Muscle of leg (tissue), 11 donors: ENCODE data around the gene TEAD1. TPM values are rescaled to one million over a fixed set of nuclear protein-coding genes. Genes with fewer than 3 reads are reported as not detected.

Source experiments
- DNase-seq: peaks from one replicate; pipeline ENCODE4 v3.0.0; 2013
- H3K27ac ChIP-seq: one replicate; pipeline ENCODE4 v1.5.1; 2013; ENCODE audit warnings: mild to moderate bottlenecking, low read length, control low read depth
- H3K27me3 ChIP-seq: one replicate; pipeline ENCODE4 v1.6.1; 2013; ENCODE audit warnings: low read length; ENCODE audit not compliant: control insufficient read depth, insufficient read depth
- H3K36me3 ChIP-seq: one replicate; pipeline ENCODE4 v1.6.1; 2013; ENCODE audit warnings: low read length; ENCODE audit not compliant: control insufficient read depth, insufficient read depth
- H3K4me1 ChIP-seq: one replicate; pipeline ENCODE4 v1.6.1; 2013; ENCODE audit warnings: low read length; ENCODE audit not compliant: control insufficient read depth, insufficient read depth
- H3K4me3 ChIP-seq: one replicate; pipeline ENCODE4 v1.5.1; 2013; ENCODE audit warnings: low read length, control low read depth
- H3K9me3 ChIP-seq: replicated peaks from 2 replicates; pipeline ENCODE4 v1.6.1; 2013; ENCODE audit warnings: low read depth, low read length; ENCODE audit not compliant: control insufficient read depth
- WGBS: methylation state at CpG from one replicate; pipeline ENCODE4 v1.1.5; 2013; ENCODE audit warnings: missing lambda C conversion rate; ENCODE audit not compliant: insufficient coverage; 5-methylcytosine and 5-hydroxymethylcytosine counted together
- polyA plus RNA-seq, 8 donors: library from polyadenylated mRNA; unstranded; fragments of 120-200 nt; gene quantifications; one replicate each; pipeline versions ENCODE4 v1.2.1 to v1.2.3, GENCODE V29; 2013; ENCODE audit warnings: inconsistent platforms in 1 of 8, low replicate concordance in 1 of 8; ENCODE audit not compliant: insufficient read length in 8 of 8, insufficient read depth in 1 of 8
- total RNA-seq: library from RNA; stranded (reverse); fragments of 120-200 nt; gene quantifications from one replicate; pipeline ENCODE4 v1.2.4, GENCODE V29; 2013

TEAD1 gene
- total and polyA plus RNA-seq, 9 donors = 53.9 to 104 (median 81.5) TPM

GRCh38 chr11:12790861-12791616 is 116.8 kb downstream of the TEAD1 start:
- 44% methylated on average over 1 of the region's 5 CpGs for WGBS
- no peaks in the 10 kb centered on the region for H3K27me3 ChIP-seq
- DNase-seq = no peak
- H3K36me3 ChIP-seq = peaks cover 12% of the 10 kb centered on the region
- H3K27ac ChIP-seq = no peak overlapping the region
- H3K4me3 ChIP-seq = no peak overlapping the region
- no peaks in the 10 kb centered on the region for H3K9me3 ChIP-seq
- H3K4me1 ChIP-seq = peaks cover 17% of the 10 kb centered on the region

GRCh38 chr11:12792018-12792417 is 117.8 kb downstream of the TEAD1 start:
- Histone ChIP-seq H3K9me3 (no peaks in the 10 kb centered on the region), H3K27me3 (no peaks in the 10 kb centered on the region), H3K4me1 (peaks cover 12% of the 10 kb centered on the region), H3K27ac (no peak overlapping the region), H3K36me3 (peaks cover 10% of the 10 kb centered on the region), H3K4me3 (no peak overlapping the region)
- no peak for DNase-seq

- H3K4me1 ChIP-seq = peaks cover 12% of the 10 kb centered on the region
- H3K27ac ChIP-seq = no peak overlapping the region
- no peaks in the 10 kb centered on the region for H3K27me3 ChIP-seq
- H3K36me3 ChIP-seq = peaks cover 10% of the 10 kb centered on the region
- H3K4me3 ChIP-seq = no peak overlapping the region
- no peak for DNase-seq
- no CpG with 5 or more reads among the region's 2 CpGs for WGBS
- no peaks in the 10 kb centered on the region for H3K9me3 ChIP-seq
These were observed 118.4 kb downstream of the TEAD1 start for GRCh38 chr11:12792590-12792989.

- DNase-seq = no peak
- Histone ChIP-seq H3K4me1 (peaks cover 12% of the 10 kb centered on the region), H3K4me3 (no peak overlapping the region), H3K27me3 (no peaks in the 10 kb centered on the region), H3K9me3 (no peaks in the 10 kb centered on the region), H3K36me3 (peaks cover 10% of the 10 kb centered on the region), H3K27ac (no peak overlapping the region)
- no CpG with 5 or more reads among the region's 2 CpGs for WGBS
These were observed 118.8 kb downstream of the TEAD1 start for GRCh38 chr11:12793065-12793464.

- peaks cover 10% of the 10 kb centered on the region for H3K36me3 ChIP-seq
- H3K27me3 ChIP-seq = no peaks in the 10 kb centered on the region
- no peak overlapping the region for H3K4me3 ChIP-seq
- WGBS = 40% methylated on average over 1 of the region's 2 CpGs
- no peaks in the 10 kb centered on the region for H3K9me3 ChIP-seq
- no peak for DNase-seq
- H3K4me1 ChIP-seq = peaks cover 12% of the 10 kb centered on the region
- H3K27ac ChIP-seq = no peak overlapping the region
These were observed 119.3 kb downstream of the TEAD1 start for GRCh38 chr11:12793506-12793905.

- 31% methylated on average over 4 of the region's 7 CpGs for WGBS
- H3K27me3 ChIP-seq = no peaks in the 10 kb centered on the region
- peaks cover 10% of the 10 kb centered on the region for H3K36me3 ChIP-seq
- H3K9me3 ChIP-seq = no peaks in the 10 kb centered on the region
- DNase-seq = peak; percentile 42
- no peak overlapping the region for H3K27ac ChIP-seq
- peaks cover 10% of the 10 kb centered on the region for H3K4me1 ChIP-seq
- no peak overlapping the region for H3K4me3 ChIP-seq
These were observed 120.5 kb downstream of the TEAD1 start for GRCh38 chr11:12794576-12795230.

GRCh38 chr11:12797996-12798395 is 123.8 kb downstream of the TEAD1 start:
- no peak for DNase-seq
- Histone ChIP-seq H3K27me3 (no peaks in the 10 kb centered on the region), H3K4me3 (no peak overlapping the region), H3K27ac (no peak overlapping the region), H3K36me3 (peaks cover 7% of the 10 kb centered on the region), H3K4me1 (peaks cover 27% of the 10 kb centered on the region), H3K9me3 (no peaks in the 10 kb centered on the region)
- WGBS = 93% methylated on average over 3 of the region's 3 CpGs

- no CpG with 5 or more reads among the region's 4 CpGs for WGBS
- Histone ChIP-seq H3K9me3 (no peaks in the 10 kb centered on the region), H3K27me3 (no peaks in the 10 kb centered on the region), H3K4me1 (peaks cover 31% of the 10 kb centered on the region), H3K36me3 (peaks cover 7% of the 10 kb centered on the region), H3K4me3 (no peak overlapping the region), H3K27ac (no peak overlapping the region)
- no peak for DNase-seq
These were observed 124.4 kb downstream of the TEAD1 start for GRCh38 chr11:12798609-12799011.

- no CpG with 5 or more reads among the region's 4 CpGs for WGBS
- no peaks in the 10 kb centered on the region for H3K9me3 ChIP-seq
- no peak for DNase-seq
- no peak overlapping the region for H3K4me3 ChIP-seq
- no peaks in the 10 kb centered on the region for H3K27me3 ChIP-seq
- H3K4me1 ChIP-seq = peaks cover 32% of the 10 kb centered on the region
- peaks cover 5% of the 10 kb centered on the region for H3K36me3 ChIP-seq
- H3K27ac ChIP-seq = no peak overlapping the region
These were observed 125.2 kb downstream of the TEAD1 start for GRCh38 chr11:12799334-12799835.

GRCh38 chr11:12800032-12800671 is 125.9 kb downstream of the TEAD1 start:
- Histone ChIP-seq H3K4me3 (no peak overlapping the region), H3K4me1 (peaks cover 26% of the 10 kb centered on the region), H3K9me3 (no peaks in the 10 kb centered on the region), H3K36me3 (peaks cover 5% of the 10 kb centered on the region), H3K27me3 (no peaks in the 10 kb centered on the region), H3K27ac (no peak overlapping the region)
- WGBS = 35% methylated on average over 6 of the region's 8 CpGs
- DNase-seq = no peak
